ENCODE measurements around the gene NCAPG. TPM values are rescaled to one million over a fixed set of nuclear protein-coding genes. Genes with fewer than 3 reads are reported as not detected.

Gene NCAPG
- total and polyA plus RNA-seq, 2 donors from 2014 or later = 0.19 to 0.91 TPM

GRCh38 chr4:17778431-17778830, 32.3 kb upstream of the NCAPG start:
- no peaks in the 10 kb centered on the region for H3K9me3 ChIP-seq (ENCODE audit: control insufficient read depth in 2 of 3, insufficient read depth in 1 of 3, low read length in 3 of 3)
- no peak overlapping the region for H3K9ac ChIP-seq (ENCODE audit: low read length in 3 of 3)
- intact Hi-C loops (cut with DNase I) = no loop called here
- peaks cover 20% of the 10 kb centered on the region for H3K27me3 ChIP-seq (ENCODE audit: control insufficient read depth, insufficient read depth, low read length)
- DNase-seq = no peak
- H3K4me3 ChIP-seq (ENCODE audit: low read length in 3 of 3) = no peak overlapping the region
- no peak overlapping the region for H3K27ac ChIP-seq (ENCODE audit: low read depth in 2 of 2, low read length in 2 of 2)
- TF ChIP-seq, protein P1, sequence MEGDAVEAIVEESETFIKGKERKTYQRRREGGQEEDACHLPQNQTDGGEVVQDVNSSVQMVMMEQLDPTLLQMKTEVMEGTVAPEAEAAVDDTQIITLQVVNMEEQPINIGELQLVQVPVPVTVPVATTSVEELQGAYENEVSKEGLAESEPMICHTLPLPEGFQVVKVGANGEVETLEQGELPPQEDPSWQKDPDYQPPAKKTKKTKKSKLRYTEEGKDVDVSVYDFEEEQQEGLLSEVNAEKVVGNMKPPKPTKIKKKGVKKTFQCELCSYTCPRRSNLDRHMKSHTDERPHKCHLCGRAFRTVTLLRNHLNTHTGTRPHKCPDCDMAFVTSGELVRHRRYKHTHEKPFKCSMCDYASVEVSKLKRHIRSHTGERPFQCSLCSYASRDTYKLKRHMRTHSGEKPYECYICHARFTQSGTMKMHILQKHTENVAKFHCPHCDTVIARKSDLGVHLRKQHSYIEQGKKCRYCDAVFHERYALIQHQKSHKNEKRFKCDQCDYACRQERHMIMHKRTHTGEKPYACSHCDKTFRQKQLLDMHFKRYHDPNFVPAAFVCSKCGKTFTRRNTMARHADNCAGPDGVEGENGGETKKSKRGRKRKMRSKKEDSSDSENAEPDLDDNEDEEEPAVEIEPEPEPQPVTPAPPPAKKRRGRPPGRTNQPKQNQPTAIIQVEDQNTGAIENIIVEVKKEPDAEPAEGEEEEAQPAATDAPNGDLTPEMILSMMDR (IDR thresholded peaks at IDR 0.05; ENCODE audit: borderline replicate concordance, extremely low read depth, insufficient read depth) = no peak
- no peaks in the 10 kb centered on the region for H3K36me3 ChIP-seq (ENCODE audit: control insufficient read depth in 2 of 3, insufficient read depth in 3 of 3, low read length in 3 of 3)
- peaks cover 0 to 4% (median 0%) of the 10 kb centered on the region in 3 donors for H3K4me1 ChIP-seq (ENCODE audit: control insufficient read depth in 2 of 3, insufficient read depth in 2 of 3, low read depth in 1 of 3, low read length in 3 of 3)
- no peak for FAIRE-seq

GRCh38 chr4:17780501-17781299, 30.1 kb upstream of the NCAPG start:
- FAIRE-seq = no peak
- Histone ChIP-seq H3K27ac (ENCODE audit: low read depth in 2 of 2, low read length in 2 of 2) (no peak overlapping the region), H3K36me3 (ENCODE audit: control insufficient read depth in 2 of 3, insufficient read depth in 3 of 3, low read length in 3 of 3) (no peaks in the 10 kb centered on the region), H3K9me3 (ENCODE audit: control insufficient read depth in 2 of 3, insufficient read depth in 1 of 3, low read length in 3 of 3) (no peaks in the 10 kb centered on the region), H3K4me1 (ENCODE audit: control insufficient read depth in 2 of 3, insufficient read depth in 2 of 3, low read depth in 1 of 3, low read length in 3 of 3) (peaks cover 0 to 4% (median 0%) of the 10 kb centered on the region in 3 donors), H3K9ac (ENCODE audit: low read length in 3 of 3) (no peak overlapping the region), H3K4me3 (ENCODE audit: low read length in 3 of 3) (peak overlapping the region; percentile 6 to 46 (median 10)), H3K27me3 (ENCODE audit: control insufficient read depth, insufficient read depth, low read length) (peaks cover 20% of the 10 kb centered on the region)
- DNase-seq = peak in 3 of 5 donors; percentile 33 to 64 (median 54)
- TF ChIP-seq, protein P1 (IDR thresholded peaks at IDR 0.05; ENCODE audit: borderline replicate concordance, extremely low read depth, insufficient read depth) = no peak
- intact Hi-C loops (cut with DNase I) = no loop called here

DNA sequence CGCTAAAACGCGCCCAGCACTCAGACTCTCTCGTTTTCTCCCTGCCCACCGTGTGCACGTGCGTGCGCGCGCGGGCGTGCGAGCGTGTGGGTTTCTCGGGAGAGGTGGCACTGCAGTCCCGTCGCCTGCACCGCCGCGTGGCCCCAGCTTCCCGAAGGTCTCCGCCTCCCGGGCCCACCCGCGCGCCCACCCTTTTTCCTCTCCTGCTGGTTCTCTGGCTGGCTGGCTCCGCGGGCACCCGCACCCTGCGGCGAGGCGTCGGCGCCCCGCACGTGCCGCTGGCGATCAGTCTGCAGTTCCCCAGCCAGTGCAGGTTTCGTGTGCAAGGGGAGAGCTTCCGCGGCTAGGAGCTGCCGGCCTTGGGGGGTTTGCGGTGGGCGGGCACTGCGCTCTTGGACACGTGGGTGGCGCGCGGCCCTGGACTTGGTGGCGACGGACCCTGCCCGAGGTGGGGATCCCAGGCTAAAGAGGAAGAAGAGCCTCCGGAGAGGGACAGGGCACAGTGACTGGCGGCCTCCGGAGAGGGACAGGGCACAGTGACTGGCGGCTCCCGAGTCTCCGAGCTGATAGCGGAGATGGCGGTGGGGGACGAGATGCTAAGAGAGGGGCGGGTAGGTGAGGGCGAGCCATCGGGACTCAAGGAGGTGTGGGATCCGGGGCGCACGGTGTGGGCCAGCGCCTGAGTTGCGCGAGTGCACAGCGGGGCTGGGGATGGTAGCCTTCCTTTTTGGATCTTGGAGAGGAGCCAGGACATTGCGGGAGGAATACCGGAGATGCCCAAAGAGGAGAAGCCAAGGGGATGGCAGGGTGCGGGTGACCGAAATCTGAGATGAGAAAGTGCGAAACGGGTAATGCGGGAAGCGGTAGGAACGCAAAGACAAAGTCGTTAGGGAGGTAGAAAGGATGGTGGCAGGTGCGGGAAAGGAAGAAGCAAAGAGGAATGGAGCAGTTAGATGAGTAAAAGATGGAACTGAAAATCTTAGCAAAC, 29.2 kb upstream of the NCAPG start, which contains the start of gene FAM184B:
Gene FAM184B (minus strand): TSS at position 322 of the 988 bp plus-strand sequence. CDS start 322 bp downstream, outside the sequence.
- DNase-seq (peak; percentile 41 to 75 (median 54)), FAIRE-seq (no peak)
- H3K4me3 ChIP-seq (ENCODE audit: low read length in 3 of 3) = peak within 1 kb of the TSS; percentile 6 to 46 (median 10)
- H3K4me1 ChIP-seq (ENCODE audit: control insufficient read depth in 2 of 3, insufficient read depth in 2 of 3, low read depth in 1 of 3, low read length in 3 of 3) = peaks cover 0 to 4% (median 0%) of the 10 kb centered on the region in 3 donors
- intact Hi-C loops (cut with DNase I) = no loop called here
- TF ChIP-seq, protein P1 (IDR thresholded peaks at IDR 0.05; ENCODE audit: borderline replicate concordance, extremely low read depth, insufficient read depth) = no peak
- no peak within 1 kb of the TSS for H3K27ac ChIP-seq (ENCODE audit: low read depth in 2 of 2, low read length in 2 of 2)
- H3K9ac ChIP-seq (ENCODE audit: low read length in 3 of 3) = no peak within 1 kb of the TSS
- H3K9me3 ChIP-seq (ENCODE audit: control insufficient read depth in 2 of 3, insufficient read depth in 1 of 3, low read length in 3 of 3) = no peaks in the 10 kb centered on the region
- peaks cover 20% of the 10 kb centered on the region for H3K27me3 ChIP-seq (ENCODE audit: control insufficient read depth, insufficient read depth, low read length)
- H3K36me3 ChIP-seq (ENCODE audit: control insufficient read depth in 2 of 3, insufficient read depth in 3 of 3, low read length in 3 of 3) = no peaks in the 10 kb centered on the region

Data from kidney (tissue), 14 donors.